SK-N-SH treated with all-trans-retinoic acid at 6 μM for 48 hours (cell line): ENCODE measurements around the gene KHDC3L.

Experiments used
- ARNTL ChIP-seq: fragments of 450-650 bp; formaldehyde crosslinking; IDR thresholded peaks from 2 replicates; pipeline ENCODE4 v1.5.0; 2020; ENCODE audit warnings: low read depth, mild to moderate bottlenecking, moderate library complexity, borderline replicate concordance
- BACH2 ChIP-seq: fragments of 250-450 bp; sonication (Bioruptor Pico); IDR thresholded peaks from 2 replicates; pipeline ENCODE4 v1.9.0; 2021; ENCODE audit warnings: mild to moderate bottlenecking, borderline replicate concordance
- CREB5 ChIP-seq: fragments of 250-450 bp; sonication (Bioruptor Pico); IDR thresholded peaks from 2 replicates; pipeline ENCODE4 v1.5.1; 2020; ENCODE audit warnings: low read depth, mild to moderate bottlenecking, moderate library complexity
- ESRRG ChIP-seq: fragments of 250-450 bp; sonication (Bioruptor Pico); IDR thresholded peaks from 2 replicates; pipeline ENCODE4 v1.6.1; 2021; ENCODE audit warnings: mild to moderate bottlenecking
- PATZ1 ChIP-seq: fragments of 250-450 bp; sonication (Bioruptor Pico); IDR thresholded peaks from 2 replicates; pipeline ENCODE4 v1.8.0; 2020; ENCODE audit warnings: mild to moderate bottlenecking, moderate library complexity, borderline replicate concordance
- PPARA ChIP-seq: fragments of 250-450 bp; sonication (Bioruptor Pico); IDR thresholded peaks from 2 replicates; pipeline ENCODE4 v1.5.0; 2020; ENCODE audit warnings: mild to moderate bottlenecking, borderline replicate concordance
- RARB ChIP-seq: fragments of 250-450 bp; sonication (Bioruptor Pico); IDR thresholded peaks from 2 replicates; pipeline ENCODE4 v1.8.0; 2021; ENCODE audit warnings: mild to moderate bottlenecking, moderate library complexity
- TCF4 ChIP-seq: fragments of 250-450 bp; sonication (Bioruptor Pico); IDR thresholded peaks from 2 replicates; pipeline ENCODE4 v1.8.0; 2021; ENCODE audit warnings: mild to moderate bottlenecking, moderate library complexity, borderline replicate concordance
- TOX ChIP-seq: fragments of 250-450 bp; sonication (Bioruptor Pico); IDR thresholded peaks from 2 replicates; pipeline ENCODE4 v1.8.0; 2021; ENCODE audit warnings: mild to moderate bottlenecking, moderate library complexity, borderline replicate concordance
- ZC3H10 ChIP-seq: fragments of 250-450 bp; sonication (Bioruptor Pico); IDR thresholded peaks from 2 replicates; pipeline ENCODE4 v1.5.1; 2021; ENCODE audit warnings: mild to moderate bottlenecking, moderate library complexity
- ZFP3 ChIP-seq: fragments of 250-450 bp; sonication (Bioruptor Pico); IDR thresholded peaks from 2 replicates; pipeline ENCODE4 v1.5.0; 2020; ENCODE audit warnings: mild to moderate bottlenecking, moderate library complexity
- ZFP30 ChIP-seq: fragments of 450-650 bp; formaldehyde crosslinking; IDR thresholded peaks from 2 replicates; pipeline ENCODE4 v1.5.0; 2022; ENCODE audit warnings: mild to moderate bottlenecking, moderate library complexity
- ZNF70 ChIP-seq: fragments of 450-650 bp; formaldehyde crosslinking; IDR thresholded peaks from 2 replicates; pipeline ENCODE4 v1.5.0; 2020; ENCODE audit warnings: mild to moderate bottlenecking, moderate library complexity

- TF ChIP-seq ZFP30 (CRISPR knock-in tag) = no peak
- TF ChIP-seq ZNF70 (CRISPR knock-in tag) = no peak
- TF ChIP-seq TCF4 (CRISPR knock-in tag) = no peak
- TF ChIP-seq PATZ1 (CRISPR knock-in tag) = no peak
- no peak for TF ChIP-seq ZC3H10 (CRISPR knock-in tag)
- TF ChIP-seq ZFP3 (CRISPR knock-in tag) = no peak
- TF ChIP-seq ARNTL (CRISPR knock-in tag) = no peak
- no peak for TF ChIP-seq RARB (CRISPR knock-in tag)
- no peak for TF ChIP-seq ESRRG
- TF ChIP-seq TOX (CRISPR knock-in tag) = no peak
- no peak for TF ChIP-seq BACH2
- no peak for TF ChIP-seq PPARA (CRISPR knock-in tag)
- no peak for TF ChIP-seq CREB5 (CRISPR knock-in tag)
These were observed 21.1 kb upstream of the KHDC3L start for GRCh38 chr6:73341335-73341734.
